Neural cell (in vitro differentiated cells): Measurements from ENCODE around the gene PSPH. TPM values are rescaled to one million over a fixed set of nuclear protein-coding genes. Genes with fewer than 3 reads are reported as not detected.

ENCODE experiments used
- H2AFZ ChIP-seq: fragments of 200-600, 300-800 bp; sonication (generic), shearing (Covaris generic); 2 replicates; pipeline ENCODE4 v1.6.0; 2014; ENCODE audit warnings: low read depth, mild to moderate bottlenecking, antibody characterized with exemption, low read length, moderate library complexity
- H3F3A ChIP-seq: fragments of 200-600 bp; shearing (Covaris generic); 2 replicates; pipeline ENCODE4 v1.6.1; 2016; ENCODE audit warnings: mild to moderate bottlenecking, moderate library complexity, mixed read lengths, antibody characterized with exemption, low read length; ENCODE audit not compliant: insufficient read depth, poor library complexity, severe bottlenecking
- H3K27ac ChIP-seq: fragments of 200-600, 300-800 bp; sonication (generic), shearing (Covaris generic); 2 replicates; pipeline ENCODE4 v1.5.1; 2014; ENCODE audit warnings: mild to moderate bottlenecking, low read length, moderate library complexity
- H3K27me3 ChIP-seq: fragments of 300-800, 200-600 bp; sonication (generic), shearing (Covaris generic); 2 replicates; pipeline ENCODE4 v1.6.0; 2014; ENCODE audit warnings: mild to moderate bottlenecking, low read depth, low read length, moderate library complexity; ENCODE audit not compliant: insufficient read depth
- H3K36me3 ChIP-seq: fragments of 300-800, 200-600 bp; sonication (generic), shearing (Covaris generic); 2 replicates; pipeline ENCODE4 v1.5.1; 2014; ENCODE audit warnings: mild to moderate bottlenecking, antibody characterized with exemption, low read length, moderate library complexity; ENCODE audit not compliant: insufficient read depth
- H3K4me2 ChIP-seq: fragments of 300-800, 200-600 bp; sonication (generic), shearing (Covaris generic); 2 replicates; pipeline ENCODE4 v1.6.0; 2014; ENCODE audit warnings: mild to moderate bottlenecking, low read length
- H3K4me3 ChIP-seq: fragments of 300-800, 200-600 bp; sonication (generic), shearing (Covaris generic); 2 replicates; pipeline ENCODE4 v1.5.1; 2014; ENCODE audit warnings: mild to moderate bottlenecking, low read length, moderate library complexity
- H3K79me2 ChIP-seq: fragments of 200-600 bp; shearing (Covaris generic); replicated peaks from 2 replicates; pipeline ENCODE4 v1.6.0; 2014; ENCODE audit warnings: mild to moderate bottlenecking, low read length, moderate library complexity; ENCODE audit not compliant: insufficient read depth
- H3K9ac ChIP-seq: fragments of 300-800, 200-600 bp; sonication (generic), shearing (Covaris generic); 2 replicates; pipeline ENCODE4 v1.6.1; 2016; ENCODE audit warnings: mild to moderate bottlenecking, low read length, mixed read lengths
- H3K9me2 ChIP-seq: fragments of 200-600 bp; shearing (Covaris generic); 2 replicates; pipeline ENCODE4 v1.6.1; 2016; ENCODE audit warnings: mild to moderate bottlenecking, low read length, mixed read lengths; ENCODE audit not compliant: insufficient read depth
- H3K9me3 ChIP-seq: fragments of 200-600, 300-800 bp; sonication (generic), shearing (Covaris generic); 2 replicates; pipeline ENCODE4 v1.6.1; 2016; ENCODE audit warnings: mild to moderate bottlenecking, mixed run types, low read length, moderate library complexity, mixed read lengths
- H4K20me1 ChIP-seq: fragments of 200-600 bp; shearing (Covaris generic); 2 replicates; pipeline ENCODE4 v1.6.1; 2016; ENCODE audit warnings: mild to moderate bottlenecking, mixed run types; ENCODE audit not compliant: insufficient read depth
- CTCF ChIP-seq: fragments of 450-650 bp; IDR thresholded peaks from 2 replicates; pipeline ENCODE4 v1.5.1; 2014; ENCODE audit warnings: antibody characterized with exemption, mild to moderate bottlenecking, moderate library complexity; ENCODE audit not compliant: poor library complexity, severe bottlenecking
- EP300 ChIP-seq: fragments of 450-650 bp; conservative IDR thresholded peaks from 2 replicates; pipeline ENCODE4 v1.6.1; 2014; ENCODE audit warnings: antibody characterized with exemption, mild to moderate bottlenecking, moderate library complexity; ENCODE audit not compliant: poor library complexity, severe bottlenecking
- EZH2 ChIP-seq: fragments of 200-600, 300-800 bp; shearing (Covaris generic), sonication (generic); IDR thresholded peaks from 2 replicates; pipeline ENCODE4 v1.6.1; 2014; ENCODE audit warnings: antibody characterized with exemption, low read length, borderline replicate concordance, mild to moderate bottlenecking; ENCODE audit not compliant: insufficient read depth, poor library complexity, severe bottlenecking
- MXI1 ChIP-seq: fragments of 450-650 bp; conservative IDR thresholded peaks from 2 replicates; pipeline ENCODE4 v1.6.1; 2014; ENCODE audit warnings: antibody characterized with exemption, mild to moderate bottlenecking; ENCODE audit not compliant: poor library complexity, severe bottlenecking
- POLR2AphosphoS5 ChIP-seq: IDR thresholded peaks from 2 replicates; pipeline ENCODE4 v1.6.1; 2012
- RAD21 ChIP-seq: fragments of 450-650 bp; conservative IDR thresholded peaks from 2 replicates; pipeline ENCODE4 v1.6.1; 2014; ENCODE audit warnings: antibody characterized with exemption, mild to moderate bottlenecking, moderate library complexity
- REST ChIP-seq: IDR thresholded peaks from 2 replicates; pipeline ENCODE4 v1.6.1; 2012; ENCODE audit warnings: borderline replicate concordance
- SMC3 ChIP-seq: fragments of 450-650 bp; conservative IDR thresholded peaks from 2 replicates; pipeline ENCODE4 v1.6.1; 2014; ENCODE audit warnings: antibody characterized with exemption, mild to moderate bottlenecking, moderate library complexity; ENCODE audit not compliant: poor library complexity
- TAF1 ChIP-seq: IDR thresholded peaks from 2 replicates; pipeline ENCODE4 v1.6.1; 2012; ENCODE audit warnings: low read depth
- polyA plus RNA-seq: library from polyadenylated mRNA; depleted of rRNA; stranded (reverse); fragments of >200 nt; gene quantifications from 2 replicates; pipeline ENCODE4 v1.2.3, GENCODE V29; 2014

PSPH gene
- polyA plus RNA-seq, 1 donor from 2014 or later, result 24.0 TPM

GRCh38 chr7:55977831-55978230 lies 73.4 kb downstream of the PSPH start:
- no peak overlapping the region for H2AFZ ChIP-seq
- no peak overlapping the region for H3K9ac ChIP-seq
- H4K20me1 ChIP-seq, result no peaks in the 10 kb centered on the region
- no peak overlapping the region for H3K4me3 ChIP-seq
- H3K27me3 ChIP-seq, result no peaks in the 10 kb centered on the region
- no peaks in the 10 kb centered on the region for H3F3A ChIP-seq
- no peaks in the 10 kb centered on the region for H3K36me3 ChIP-seq
- H3K79me2 ChIP-seq, result peaks cover 6% of the 10 kb centered on the region
- no peaks in the 10 kb centered on the region for H3K9me3 ChIP-seq
- no peak overlapping the region for H3K4me2 ChIP-seq
- H3K27ac ChIP-seq, result no peak overlapping the region
- no peak for TF ChIP-seq EZH2
- TF ChIP-seq MXI1, result no peak
- no peak for TF ChIP-seq EP300
- no peak for TF ChIP-seq RAD21
- no peaks in the 10 kb centered on the region for H3K9me2 ChIP-seq

GRCh38 chr7:55975988-55976633 lies 75.1 kb downstream of the PSPH start:
- H2AFZ ChIP-seq, result no peak overlapping the region
- H3K4me3 ChIP-seq, result no peak overlapping the region
- no peak overlapping the region for H3K4me2 ChIP-seq
- TF ChIP-seq POLR2AphosphoS5 (no peak), MXI1 (no peak)
- H3K27ac ChIP-seq, result no peak overlapping the region
- H3K79me2 ChIP-seq, result peaks cover 15% of the 10 kb centered on the region
- H3K36me3 ChIP-seq, result no peaks in the 10 kb centered on the region
- no peaks in the 10 kb centered on the region for H3K27me3 ChIP-seq
- H3K9ac ChIP-seq, result no peak overlapping the region
- no peaks in the 10 kb centered on the region for H4K20me1 ChIP-seq
- H3F3A ChIP-seq, result no peaks in the 10 kb centered on the region
- no peaks in the 10 kb centered on the region for H3K9me2 ChIP-seq
- no peaks in the 10 kb centered on the region for H3K9me3 ChIP-seq

GRCh38 chr7:55973747-55974250 lies 77.4 kb downstream of the PSPH start:
- Histone ChIP-seq H3F3A (no peaks in the 10 kb centered on the region), H3K79me2 (peaks cover 22% of the 10 kb centered on the region), H3K9me2 (no peaks in the 10 kb centered on the region), H3K36me3 (no peaks in the 10 kb centered on the region), H4K20me1 (no peaks in the 10 kb centered on the region), H3K4me3 (no peak overlapping the region), H3K9me3 (peaks cover 3% of the 10 kb centered on the region), H3K9ac (no peak overlapping the region), H3K27me3 (no peaks in the 10 kb centered on the region), H2AFZ (no peak overlapping the region), H3K4me2 (no peak overlapping the region), H3K27ac (no peak overlapping the region)
- no peak for TF ChIP-seq TAF1
- no peak for TF ChIP-seq SMC3
- TF ChIP-seq EZH2, result no peak
- no peak for TF ChIP-seq RAD21
- no peak for TF ChIP-seq MXI1
- TF ChIP-seq REST, result no peak
- TF ChIP-seq CTCF, result no peak
- TF ChIP-seq POLR2AphosphoS5, result no peak
